Right forelimb (tissue), 1 donor: ENCODE data around the gene ZNF821.
"Not testable (repeated sequence)": the region's sequence is repeated elsewhere in the genome, so short reads cannot be mapped to it uniquely, and the experiment has no call there.

Experiments used
- DNase-seq: peaks from one replicate; pipeline ENCODE4 v3.0.0-alpha.2; 2018

The ZNF821 gene

GRCh38 chr16:71899171-71899570 is 15.2 kb upstream of the ZNF821 start:
- no peak for DNase-seq

DNA sequence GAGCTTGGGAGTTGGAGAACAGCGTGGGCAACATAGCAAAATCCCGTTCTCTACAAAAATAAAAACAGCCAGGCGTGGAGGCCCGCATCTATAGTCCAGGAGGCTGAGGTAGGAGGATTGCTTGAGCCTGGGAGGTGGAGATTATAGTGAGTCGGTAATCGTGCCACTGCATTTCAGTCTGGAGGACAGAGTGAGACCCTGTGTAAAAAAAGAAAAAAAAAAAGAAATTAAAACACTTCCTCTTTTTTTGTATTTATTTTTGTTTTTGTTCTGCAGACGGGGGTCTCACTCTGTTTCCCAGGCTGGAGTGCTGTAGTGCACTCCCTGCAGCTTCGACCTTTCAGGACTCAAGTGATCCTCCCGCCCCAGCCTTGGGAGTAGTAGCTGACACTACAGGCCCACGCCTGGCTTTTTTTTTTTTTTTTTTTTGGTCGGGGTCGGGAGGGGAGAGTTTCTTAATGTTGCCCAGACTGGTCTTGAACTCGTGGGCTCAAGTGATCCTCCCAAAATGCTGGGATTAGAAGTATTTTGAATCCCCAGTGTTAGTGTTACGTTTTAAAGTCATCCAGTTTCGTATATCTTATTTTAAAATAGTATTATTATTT is 12.9 kb upstream of the ZNF821 start:
- DNase-seq = no peak

DNA sequence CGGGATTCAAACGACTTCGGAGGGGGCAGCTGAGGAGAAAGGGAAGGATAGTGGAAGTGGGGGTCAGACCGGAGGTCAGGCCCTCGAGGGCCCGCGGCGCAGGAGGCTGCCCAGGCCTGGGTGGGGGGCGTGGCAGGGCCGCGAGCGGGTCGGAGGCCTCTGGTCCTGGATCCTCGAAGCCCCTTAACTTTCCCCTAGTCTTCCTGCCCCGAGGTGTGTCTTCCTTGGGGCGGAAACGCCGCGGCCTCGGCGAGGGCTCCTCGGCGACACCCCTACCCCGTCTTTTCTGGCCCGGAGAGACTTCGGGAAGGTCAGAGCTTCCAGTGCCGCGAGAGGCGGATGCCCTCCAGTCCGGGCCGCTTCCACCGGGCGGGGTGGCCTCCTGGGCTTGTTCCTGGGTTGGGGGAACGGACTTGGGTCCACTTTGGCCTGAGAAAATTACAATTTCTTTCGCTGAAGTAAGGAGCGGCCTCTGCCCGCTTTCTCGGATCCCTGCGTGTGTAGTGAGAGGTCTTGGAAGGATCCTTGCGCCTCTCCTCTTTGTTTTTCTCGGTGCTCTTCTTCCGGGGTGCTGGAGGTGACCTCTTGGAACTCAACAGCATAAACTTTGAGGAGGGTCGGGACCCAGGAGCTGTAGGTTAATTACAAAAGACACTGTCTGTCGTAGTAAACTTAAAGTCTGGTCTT is 11.8 kb upstream of the ZNF821 start:
- peak; percentile 73 for DNase-seq

GRCh38 chr16:71894921-71895678 is 11.1 kb upstream of the ZNF821 start, which contains the start of gene IST1:
TSS of gene IST1 (plus strand) at chr16:71895531. CDS start at chr16:71915641, 20,110 bp downstream.
- peak; percentile 98 for DNase-seq

DNA sequence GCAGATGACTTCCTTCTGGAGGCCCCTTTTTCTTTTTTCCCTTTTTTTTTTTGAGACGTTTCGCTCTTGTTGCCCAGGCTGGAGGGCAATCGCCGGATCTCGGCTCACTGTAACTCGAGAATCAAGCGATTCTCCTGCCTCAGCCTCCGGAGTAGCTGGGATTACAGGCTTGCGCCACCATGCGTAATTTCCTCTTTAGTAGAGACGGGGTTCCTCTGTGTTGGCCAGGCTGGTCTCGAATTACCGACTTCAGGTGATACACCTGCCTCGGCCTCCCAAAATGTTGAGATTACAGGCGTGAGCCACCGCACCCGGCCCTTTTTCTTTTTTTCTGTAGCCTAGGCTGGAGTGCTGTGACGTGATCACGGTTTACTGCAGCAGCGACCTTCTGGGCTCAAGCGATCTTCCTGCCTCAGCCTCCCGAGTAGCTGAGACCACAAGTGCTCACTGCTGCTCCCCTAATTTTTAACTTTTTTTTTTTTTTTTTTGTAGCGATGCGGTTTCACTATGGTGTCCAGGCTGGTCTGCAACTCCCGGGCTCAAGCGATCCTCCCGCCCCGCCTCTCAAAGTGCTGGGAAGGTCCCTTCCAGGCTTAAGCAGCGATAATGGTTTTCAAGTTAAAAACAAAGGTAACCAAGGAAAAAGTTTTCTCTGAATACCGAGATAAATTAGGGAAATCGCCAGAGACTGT is 10.4 kb upstream of the ZNF821 start:
- DNase-seq = peak; percentile 61

- no peak for DNase-seq
Measured at GRCh38 chr16:71893888-71894228, 9.9 kb upstream of the ZNF821 start.

DNA sequence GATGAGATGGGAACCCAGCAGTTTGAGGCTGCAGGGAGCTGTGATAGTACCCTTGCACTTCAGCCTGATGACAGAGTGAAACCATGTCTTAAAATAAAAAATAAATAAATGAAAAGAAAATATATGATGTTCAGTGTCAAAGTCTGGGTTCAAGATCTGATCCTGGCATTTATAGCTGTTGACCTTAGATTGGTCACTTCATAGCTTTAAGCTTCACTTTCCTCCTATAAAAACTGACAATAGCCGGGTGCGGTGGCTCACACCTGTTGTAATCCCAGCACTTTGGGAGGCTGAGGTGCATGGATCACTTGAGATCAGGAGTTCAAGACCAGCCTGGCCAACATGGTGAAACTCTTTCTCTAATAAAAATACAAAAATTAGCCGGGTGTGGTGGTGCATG is 5.2 kb upstream of the ZNF821 start:
- DNase-seq = no peak

DNA sequence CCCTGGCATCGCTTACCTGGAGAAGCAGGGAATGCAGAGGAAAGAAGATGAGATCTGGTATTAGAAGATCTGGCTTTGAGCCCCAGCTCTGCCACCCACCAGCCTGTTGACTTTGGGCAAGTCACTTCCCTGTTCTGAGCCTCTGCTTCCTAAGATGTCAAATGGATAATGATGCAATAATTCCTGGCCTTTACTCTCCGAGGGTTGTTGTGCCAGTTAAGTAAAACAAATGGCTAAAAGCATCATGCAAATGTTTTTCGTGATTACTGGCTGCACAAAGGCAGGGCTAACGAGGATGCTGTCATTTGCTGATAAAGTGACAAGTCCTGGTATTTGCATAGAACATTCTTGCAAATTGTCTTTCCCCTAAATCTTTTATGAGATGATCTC is 1.3 kb upstream of the ZNF821 start:
- no peak for DNase-seq

GRCh38 chr16:71883168-71883848 is 674 bp downstream of the ZNF821 start:
- no peak for DNase-seq

- peak; percentile 60 for DNase-seq
Measured at GRCh38 chr16:71882505-71883167, 1.3 kb downstream of the ZNF821 start.

DNA sequence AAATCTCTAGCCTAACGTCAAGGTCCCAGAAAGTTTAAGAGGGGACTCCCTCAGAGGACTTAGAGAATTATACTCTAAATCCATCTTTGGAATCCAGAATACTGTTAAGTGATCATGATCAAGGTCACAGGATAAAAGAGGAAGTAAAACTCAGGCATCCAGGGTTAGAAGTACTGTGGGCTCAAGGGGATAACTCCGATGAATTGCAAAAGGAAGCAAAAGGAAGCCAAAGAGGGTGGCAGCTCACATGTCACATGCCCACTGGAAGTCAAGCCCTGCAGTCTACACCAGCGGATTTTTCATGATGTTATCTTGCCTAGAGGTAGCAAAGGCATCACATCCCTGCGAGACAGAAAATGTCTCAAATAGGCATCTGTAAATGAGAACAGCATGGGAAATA is 3.8 kb downstream of the ZNF821 start:
- DNase-seq = no peak

DNA sequence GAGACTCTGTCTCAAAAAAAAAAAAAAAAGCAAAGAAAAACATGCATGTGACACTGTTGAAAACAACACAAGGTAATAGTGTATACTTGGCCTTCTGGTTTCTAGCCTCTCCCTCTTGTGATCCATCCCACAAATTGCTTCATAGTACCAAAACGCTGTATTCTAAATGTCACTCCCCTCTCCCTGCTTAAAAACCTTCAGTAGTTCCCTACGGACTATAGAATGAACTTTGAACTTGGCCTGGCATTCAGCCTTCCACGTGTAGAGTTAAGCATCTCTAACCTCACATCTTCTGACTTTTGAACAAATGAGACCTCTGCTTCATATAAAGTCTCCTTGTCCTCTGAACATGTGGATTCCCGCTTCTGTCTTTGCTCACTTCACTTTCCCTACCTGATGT is 5.1 kb downstream of the ZNF821 start:
- no peak for DNase-seq

GRCh38 chr16:71873199-71873598 is 10.8 kb downstream of the ZNF821 start:
- DNase-seq = no peak

GRCh38 chr16:71870818-71871217 is 13.2 kb downstream of the ZNF821 start:
- no peak for DNase-seq

DNA sequence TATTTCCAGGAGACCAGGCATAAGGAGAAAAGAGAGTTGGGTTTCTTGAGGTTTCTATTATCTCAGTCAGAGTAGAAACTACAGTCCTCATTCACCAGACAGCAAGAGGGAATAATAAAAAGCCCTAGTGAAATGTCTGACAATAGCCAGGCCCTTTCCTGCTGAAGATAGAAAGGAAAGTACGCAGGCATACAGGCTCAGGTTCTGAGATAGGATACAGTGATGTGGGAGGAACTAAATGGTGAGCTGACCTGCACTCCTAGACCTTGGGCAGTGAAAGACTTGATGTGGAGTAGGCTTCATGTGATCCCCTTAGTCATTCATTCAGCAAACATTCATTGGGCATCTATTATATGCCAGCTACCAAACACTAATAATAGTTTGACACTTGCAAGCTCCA is 14.9 kb downstream of the ZNF821 start:
- DNase-seq = no peak

DNA sequence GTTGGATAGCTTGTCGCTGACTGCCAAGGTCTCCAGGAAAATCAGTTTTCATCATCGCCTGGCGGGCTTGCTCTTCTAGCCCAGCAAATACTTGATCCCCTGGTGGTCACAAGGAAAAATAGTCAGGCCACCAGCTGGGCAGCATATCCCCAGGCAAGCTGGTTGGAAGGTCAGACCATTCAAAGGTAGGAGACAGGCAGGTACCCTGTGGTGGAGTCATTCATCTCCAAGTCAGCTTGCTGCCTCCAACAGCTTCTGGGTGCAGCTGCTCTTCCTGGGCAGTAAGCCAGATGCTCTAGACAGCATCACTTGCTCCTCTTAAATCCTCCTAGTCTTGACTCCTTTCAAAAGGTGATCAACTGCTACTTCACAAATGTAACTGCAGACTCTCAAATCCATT is 16.0 kb downstream of the ZNF821 start:
- DNase-seq = no peak

DNA sequence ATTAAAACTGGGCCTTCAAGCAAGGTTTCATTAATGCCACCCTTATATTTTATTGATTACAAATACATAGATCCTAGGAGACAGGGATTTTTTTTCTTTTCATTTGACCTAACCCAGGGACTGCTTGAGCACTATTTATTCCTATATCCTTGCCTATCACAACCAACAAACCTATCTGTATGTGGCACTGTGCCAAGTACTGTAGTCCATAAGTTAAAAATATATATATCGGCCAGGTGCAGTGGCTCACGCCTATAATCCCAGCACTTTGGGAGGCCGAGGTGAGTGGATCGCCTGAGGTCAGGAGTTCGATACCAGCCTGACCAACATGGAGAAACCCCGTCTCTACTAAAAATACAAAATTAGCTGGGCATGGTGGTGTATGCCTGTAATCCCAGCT is 16.8 kb downstream of the ZNF821 start:
- not testable (repeated sequence) for DNase-seq

- DNase-seq = no peak
Measured at GRCh38 chr16:71865173-71865863, 18.7 kb downstream of the ZNF821 start.

GRCh38 chr16:71863995-71864394 is 20.0 kb downstream of the ZNF821 start:
- no peak for DNase-seq

GRCh38 chr16:71859762-71860521 is 24.0 kb downstream of the ZNF821 start:
- DNase-seq = no peak
